HepG2 (cell line): ENCODE data around the gene DIABLO. TPM values are rescaled to one million over a fixed set of nuclear protein-coding genes. Genes with fewer than 3 reads are reported as not detected.

Experiments
- ATM ChIP-seq: fragments of 450-650 bp; IDR thresholded peaks from 2 replicates; pipeline ENCODE4 v1.7.1; 2017; ENCODE audit warnings: mild to moderate bottlenecking, borderline replicate concordance
- FOXP1 ChIP-seq, 2 experiments: fragments of 450-650 bp in 1 of 2; IDR thresholded peaks; 2 replicates each; pipeline ENCODE4 v1.6.1; 2017 to 2018; ENCODE audit warnings: antibody characterized with exemption in 1 of 2
- KAT8 ChIP-seq: IDR thresholded peaks from 2 replicates; pipeline ENCODE4 v1.6.1; 2016; ENCODE audit warnings: missing genetic modification reagents, missing compliant biosample characterization
- NR2F2 ChIP-seq: IDR thresholded peaks from 2 replicates; pipeline ENCODE4 v1.6.1; 2012; ENCODE audit warnings: low read depth, inconsistent platforms, borderline replicate concordance
- SMAD3 ChIP-seq: sonication (generic); formaldehyde crosslinking; IDR thresholded peaks from 2 replicates; pipeline ENCODE4 v1.4.0; 2020; ENCODE audit warnings: missing genetic modification reagents
- ZNF274 ChIP-seq: sonication (generic); formaldehyde crosslinking; IDR thresholded peaks from 2 replicates; pipeline ENCODE4 v1.5.1; 2020; ENCODE audit warnings: mild to moderate bottlenecking, missing genetic modification reagents
- ZNF564 ChIP-seq: sonication (generic); formaldehyde crosslinking; IDR thresholded peaks from 2 replicates; pipeline ENCODE4 v1.8.1; 2023; ENCODE audit warnings: mild to moderate bottlenecking, missing genetic modification reagents
- ZNF703 ChIP-seq: sonication (generic); formaldehyde crosslinking; IDR thresholded peaks from 2 replicates; pipeline ENCODE4 v1.5.1; 2020; ENCODE audit warnings: missing genetic modification reagents, mild to moderate bottlenecking, moderate library complexity, borderline replicate concordance
- ZNF713 ChIP-seq: sonication (generic); formaldehyde crosslinking; IDR thresholded peaks from 2 replicates; pipeline ENCODE4 v1.4.0; 2020; ENCODE audit warnings: mild to moderate bottlenecking, missing genetic modification reagents
- polyA plus RNA-seq, 8 experiments: library from polyadenylated mRNA; depleted of rRNA in 3 of 8; stranded (reverse) in 7 of 8; unstranded in 1 of 8; fragments of >200 nt; fragmentation: Illumina TruSeq in 4 of 8; extraction: Trizol in 4 of 8; gene quantifications; 2 replicates each; pipeline versions ENCODE4 v1.2.1 to v1.2.3, GENCODE V29; 2011 to 2016; ENCODE audit warnings: low read depth in 4 of 8, missing spikeins in 1 of 8, mixed read lengths in 1 of 8; ENCODE audit not compliant: insufficient read depth in 1 of 8
- total RNA-seq, 5 experiments: library from RNA; depleted of rRNA; stranded (reverse); fragments of >200 nt; fragmentation: Illumina TruSeq; extraction: Trizol; gene quantifications; 2 replicates each; pipeline ENCODE4 v1.2.3, GENCODE V29; 2016; ENCODE audit warnings: low read depth in 1 of 5
- TF ChIP-seq, protein P1 (sequence below): sonication (generic); formaldehyde crosslinking; IDR thresholded peaks from 2 replicates; pipeline ENCODE4 v1.4.0; 2020; ENCODE audit warnings: missing genetic modification reagents
- TF ChIP-seq, protein P2 (sequence below): sonication (generic); formaldehyde crosslinking; conservative IDR thresholded peaks from 2 replicates; pipeline ENCODE4 v1.4.0; 2020; ENCODE audit warnings: missing genetic modification reagents
- TF ChIP-seq, protein P3 (sequence below), 2 experiments: sonication (generic) in 1 of 2; formaldehyde crosslinking in 1 of 2; IDR thresholded peaks; 2 replicates each; pipeline versions ENCODE4 v1.4.0 to v1.6.1; 2016 to 2020; ENCODE audit warnings: borderline replicate concordance in 1 of 2, low read depth in 1 of 2, mild to moderate bottlenecking in 1 of 2, missing genetic modification reagents in 1 of 2
- TF ChIP-seq, protein P4 (sequence below): sonication (generic); formaldehyde crosslinking; IDR thresholded peaks from 2 replicates; pipeline ENCODE4 v1.4.0; 2020; ENCODE audit warnings: missing genetic modification reagents, mild to moderate bottlenecking, borderline replicate concordance
- TF ChIP-seq, protein P5 (sequence below), 2 experiments: fragments of 450-650 bp in 1 of 2; sonication (generic) in 1 of 2; formaldehyde crosslinking; IDR thresholded peaks; 2 replicates each; pipeline versions ENCODE4 v1.5.0 to v1.8.0; 2020 to 2022; ENCODE audit warnings: mild to moderate bottlenecking in 1 of 2, missing genetic modification reagents in 1 of 2

The DIABLO gene
- total and polyA plus RNA-seq, 2 of the 13 experiments (the other 11 are each of a cell fraction or from before 2014, with no cell fraction given) = 20.7 to 70.9 TPM

DNA sequence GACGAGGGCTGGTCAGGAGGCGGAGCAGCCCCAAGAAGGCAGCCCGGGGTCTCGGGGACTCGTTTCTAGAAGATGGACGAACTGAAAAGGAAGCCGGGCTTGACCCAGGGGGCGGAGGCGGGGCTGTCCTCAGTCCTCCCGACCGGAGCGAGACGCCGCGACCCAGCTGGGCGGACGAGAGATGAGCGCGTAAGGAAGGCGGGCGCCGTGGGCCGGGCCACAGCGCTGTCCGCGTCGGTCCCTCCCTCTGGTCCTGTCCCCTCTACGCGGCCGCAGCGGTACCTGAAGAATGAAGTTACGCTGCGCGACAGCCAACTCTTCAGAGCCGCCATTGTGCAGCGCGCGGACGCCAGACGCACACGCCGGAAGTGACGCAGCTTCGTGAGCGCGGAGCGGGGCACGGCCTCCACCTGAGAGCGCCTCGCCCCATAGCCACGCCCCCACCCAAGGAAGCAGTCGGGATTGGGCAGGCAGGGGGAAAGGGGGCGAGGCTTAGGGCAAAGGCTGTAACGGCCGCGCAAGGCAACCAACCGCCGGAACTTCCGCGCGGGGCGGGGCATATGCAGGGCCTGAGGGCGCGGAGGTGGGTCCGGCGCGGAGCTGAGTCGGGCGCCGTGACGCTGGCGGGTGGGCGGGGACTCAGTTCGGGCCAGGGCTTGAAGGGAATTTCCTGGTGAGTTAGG is at the start of gene DIABLO (continued):
- TF ChIP-seq, protein P1, sequence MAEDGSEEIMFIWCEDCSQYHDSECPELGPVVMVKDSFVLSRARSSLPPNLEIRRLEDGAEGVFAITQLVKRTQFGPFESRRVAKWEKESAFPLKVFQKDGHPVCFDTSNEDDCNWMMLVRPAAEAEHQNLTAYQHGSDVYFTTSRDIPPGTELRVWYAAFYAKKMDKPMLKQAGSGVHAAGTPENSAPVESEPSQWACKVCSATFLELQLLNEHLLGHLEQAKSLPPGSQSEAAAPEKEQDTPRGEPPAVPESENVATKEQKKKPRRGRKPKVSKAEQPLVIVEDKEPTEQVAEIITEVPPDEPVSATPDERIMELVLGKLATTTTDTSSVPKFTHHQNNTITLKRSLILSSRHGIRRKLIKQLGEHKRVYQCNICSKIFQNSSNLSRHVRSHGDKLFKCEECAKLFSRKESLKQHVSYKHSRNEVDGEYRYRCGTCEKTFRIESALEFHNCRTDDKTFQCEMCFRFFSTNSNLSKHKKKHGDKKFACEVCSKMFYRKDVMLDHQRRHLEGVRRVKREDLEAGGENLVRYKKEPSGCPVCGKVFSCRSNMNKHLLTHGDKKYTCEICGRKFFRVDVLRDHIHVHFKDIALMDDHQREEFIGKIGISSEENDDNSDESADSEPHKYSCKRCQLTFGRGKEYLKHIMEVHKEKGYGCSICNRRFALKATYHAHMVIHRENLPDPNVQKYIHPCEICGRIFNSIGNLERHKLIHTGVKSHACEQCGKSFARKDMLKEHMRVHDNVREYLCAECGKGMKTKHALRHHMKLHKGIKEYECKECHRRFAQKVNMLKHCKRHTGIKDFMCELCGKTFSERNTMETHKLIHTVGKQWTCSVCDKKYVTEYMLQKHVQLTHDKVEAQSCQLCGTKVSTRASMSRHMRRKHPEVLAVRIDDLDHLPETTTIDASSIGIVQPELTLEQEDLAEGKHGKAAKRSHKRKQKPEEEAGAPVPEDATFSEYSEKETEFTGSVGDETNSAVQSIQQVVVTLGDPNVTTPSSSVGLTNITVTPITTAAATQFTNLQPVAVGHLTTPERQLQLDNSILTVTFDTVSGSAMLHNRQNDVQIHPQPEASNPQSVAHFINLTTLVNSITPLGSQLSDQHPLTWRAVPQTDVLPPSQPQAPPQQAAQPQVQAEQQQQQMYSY = no peak
- TF ChIP-seq SMAD3 (CRISPR knock-in tag) (peak; percentile 68; the same call in 1 of the 2 replicates), ZNF274 (CRISPR knock-in tag) (peak; percentile 52; the same call in 1 of the 2 replicates), ATM (no peak), ZNF713 (0 out of 2 replicates have a peak, but pooled peaks have one; percentile 59), FOXP1 (IDR thresholded peaks at IDR 0.05) (no peak), FOXP1 (CRISPR knock-in tag; IDR thresholded peaks at IDR 0.05) (peak; percentile 29; the same call in 1 of the 2 replicates), ZNF564 (0 out of 2 replicates have a peak, but pooled peaks have one; percentile 39), NR2F2 (no peak; the same call in 1 of the 2 replicates), ZNF703 (CRISPR knock-in tag) (no peak; the same call in 1 of the 2 replicates), KAT8 (CRISPR knock-in tag) (peak; percentile 96)
- TF ChIP-seq, protein P2, sequence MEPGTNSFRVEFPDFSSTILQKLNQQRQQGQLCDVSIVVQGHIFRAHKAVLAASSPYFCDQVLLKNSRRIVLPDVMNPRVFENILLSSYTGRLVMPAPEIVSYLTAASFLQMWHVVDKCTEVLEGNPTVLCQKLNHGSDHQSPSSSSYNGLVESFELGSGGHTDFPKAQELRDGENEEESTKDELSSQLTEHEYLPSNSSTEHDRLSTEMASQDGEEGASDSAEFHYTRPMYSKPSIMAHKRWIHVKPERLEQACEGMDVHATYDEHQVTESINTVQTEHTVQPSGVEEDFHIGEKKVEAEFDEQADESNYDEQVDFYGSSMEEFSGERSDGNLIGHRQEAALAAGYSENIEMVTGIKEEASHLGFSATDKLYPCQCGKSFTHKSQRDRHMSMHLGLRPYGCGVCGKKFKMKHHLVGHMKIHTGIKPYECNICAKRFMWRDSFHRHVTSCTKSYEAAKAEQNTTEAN (CRISPR knock-in tag) = no peak
- TF ChIP-seq, protein P3, sequence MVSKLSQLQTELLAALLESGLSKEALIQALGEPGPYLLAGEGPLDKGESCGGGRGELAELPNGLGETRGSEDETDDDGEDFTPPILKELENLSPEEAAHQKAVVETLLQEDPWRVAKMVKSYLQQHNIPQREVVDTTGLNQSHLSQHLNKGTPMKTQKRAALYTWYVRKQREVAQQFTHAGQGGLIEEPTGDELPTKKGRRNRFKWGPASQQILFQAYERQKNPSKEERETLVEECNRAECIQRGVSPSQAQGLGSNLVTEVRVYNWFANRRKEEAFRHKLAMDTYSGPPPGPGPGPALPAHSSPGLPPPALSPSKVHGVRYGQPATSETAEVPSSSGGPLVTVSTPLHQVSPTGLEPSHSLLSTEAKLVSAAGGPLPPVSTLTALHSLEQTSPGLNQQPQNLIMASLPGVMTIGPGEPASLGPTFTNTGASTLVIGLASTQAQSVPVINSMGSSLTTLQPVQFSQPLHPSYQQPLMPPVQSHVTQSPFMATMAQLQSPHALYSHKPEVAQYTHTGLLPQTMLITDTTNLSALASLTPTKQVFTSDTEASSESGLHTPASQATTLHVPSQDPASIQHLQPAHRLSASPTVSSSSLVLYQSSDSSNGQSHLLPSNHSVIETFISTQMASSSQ (IDR thresholded peaks at IDR 0.05; ENCODE audit: low read depth) = no peak
- TF ChIP-seq, protein P3 (CRISPR knock-in tag; IDR thresholded peaks at IDR 0.05; ENCODE audit: borderline replicate concordance) = peak; percentile 47; the same call in 1 of the 2 replicates
- TF ChIP-seq, protein P4, sequence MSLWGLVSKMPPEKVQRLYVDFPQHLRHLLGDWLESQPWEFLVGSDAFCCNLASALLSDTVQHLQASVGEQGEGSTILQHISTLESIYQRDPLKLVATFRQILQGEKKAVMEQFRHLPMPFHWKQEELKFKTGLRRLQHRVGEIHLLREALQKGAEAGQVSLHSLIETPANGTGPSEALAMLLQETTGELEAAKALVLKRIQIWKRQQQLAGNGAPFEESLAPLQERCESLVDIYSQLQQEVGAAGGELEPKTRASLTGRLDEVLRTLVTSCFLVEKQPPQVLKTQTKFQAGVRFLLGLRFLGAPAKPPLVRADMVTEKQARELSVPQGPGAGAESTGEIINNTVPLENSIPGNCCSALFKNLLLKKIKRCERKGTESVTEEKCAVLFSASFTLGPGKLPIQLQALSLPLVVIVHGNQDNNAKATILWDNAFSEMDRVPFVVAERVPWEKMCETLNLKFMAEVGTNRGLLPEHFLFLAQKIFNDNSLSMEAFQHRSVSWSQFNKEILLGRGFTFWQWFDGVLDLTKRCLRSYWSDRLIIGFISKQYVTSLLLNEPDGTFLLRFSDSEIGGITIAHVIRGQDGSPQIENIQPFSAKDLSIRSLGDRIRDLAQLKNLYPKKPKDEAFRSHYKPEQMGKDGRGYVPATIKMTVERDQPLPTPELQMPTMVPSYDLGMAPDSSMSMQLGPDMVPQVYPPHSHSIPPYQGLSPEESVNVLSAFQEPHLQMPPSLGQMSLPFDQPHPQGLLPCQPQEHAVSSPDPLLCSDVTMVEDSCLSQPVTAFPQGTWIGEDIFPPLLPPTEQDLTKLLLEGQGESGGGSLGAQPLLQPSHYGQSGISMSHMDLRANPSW (CRISPR knock-in tag) = no peak; the same call in 1 of the 2 replicates
- TF ChIP-seq, protein P5, sequence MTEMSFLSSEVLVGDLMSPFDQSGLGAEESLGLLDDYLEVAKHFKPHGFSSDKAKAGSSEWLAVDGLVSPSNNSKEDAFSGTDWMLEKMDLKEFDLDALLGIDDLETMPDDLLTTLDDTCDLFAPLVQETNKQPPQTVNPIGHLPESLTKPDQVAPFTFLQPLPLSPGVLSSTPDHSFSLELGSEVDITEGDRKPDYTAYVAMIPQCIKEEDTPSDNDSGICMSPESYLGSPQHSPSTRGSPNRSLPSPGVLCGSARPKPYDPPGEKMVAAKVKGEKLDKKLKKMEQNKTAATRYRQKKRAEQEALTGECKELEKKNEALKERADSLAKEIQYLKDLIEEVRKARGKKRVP (CRISPR knock-in tag; IDR thresholded peaks at IDR 0.05) = no peak; a peak in 1 of 4 replicates
